ENCODE data around the gene TNFRSF21. TPM values are rescaled to one million over a fixed set of nuclear protein-coding genes. Genes with fewer than 3 reads are reported as not detected.
A peak's percentile ranks its signal among the peaks of the same experiment; 100 is the strongest.

Gene TNFRSF21
- total and polyA plus RNA-seq, 2 of the 8 experiments (the other 6 are each of a cell fraction or from before 2014, with no cell fraction given) = 16.4 to 52.7 TPM

- Histone ChIP-seq H2BK5ac (ENCODE audit: low read depth, low read length) (no peak overlapping the region), H2AK5ac (ENCODE audit: low read depth, low read length) (no peak overlapping the region), H4K8ac (ENCODE audit: extremely low read depth, insufficient read depth, low read length) (no peak overlapping the region), H2BK15ac (ENCODE audit: low read length) (0 out of 2 replicates have a peak overlapping the region, but pooled peaks have one; percentile 8), H2BK120ac (replicated peaks; ENCODE audit: low read depth, low read length) (no peak overlapping the region), H3K27ac (ENCODE audit: low read depth, low read length) (no peak overlapping the region), H3K56ac (replicated peaks; ENCODE audit: insufficient read length, low read depth, low read length) (no peak overlapping the region), H2AFZ (ENCODE audit: low read length) (no peak overlapping the region), H3K36me3 (ENCODE audit: control insufficient read depth in 2 of 4, insufficient read depth in 4 of 4, low read length in 3 of 4) (no peaks in the 10 kb centered on the region), H3K18ac (ENCODE audit: extremely low read depth, low read length) (no peak overlapping the region), H4K91ac (replicated peaks; ENCODE audit: insufficient read length, low read length) (no peak overlapping the region), H3K23ac (ENCODE audit: insufficient read length) (no peak overlapping the region), H3K9me3 (ENCODE audit: insufficient read depth in 2 of 2, low read depth in 1 of 2, low read length in 1 of 2) (no peaks in the 10 kb centered on the region), H3K9ac (replicated peaks in 1 of 4; ENCODE audit: extremely low read depth in 1 of 4, low read depth in 3 of 4, low read length in 3 of 4) (no peak overlapping the region), H3K79me2 (ENCODE audit: control insufficient read depth in 1 of 2, insufficient read depth in 2 of 2, low read length in 2 of 2) (no peaks in the 10 kb centered on the region), H2BK12ac (ENCODE audit: low read depth, low read length) (no peak overlapping the region), H2BK20ac (ENCODE audit: low read length) (no peak overlapping the region), H4K20me1 (replicated peaks in 1 of 2; ENCODE audit: control insufficient read depth in 1 of 2, insufficient read depth in 2 of 2, low read length in 2 of 2) (no peaks in the 10 kb centered on the region), H3K14ac (ENCODE audit: insufficient read length) (no peak overlapping the region), H3K23me2 (ENCODE audit: low read depth, low read length) (no peaks in the 10 kb centered on the region), H3K79me1 (ENCODE audit: low read depth, low read length) (no peaks in the 10 kb centered on the region), H3K4me2 (ENCODE audit: insufficient read depth in 1 of 2, low read depth in 2 of 2, low read length in 2 of 2) (no peak overlapping the region), H3K4me1 (replicated peaks in 1 of 4; ENCODE audit: control insufficient read depth in 3 of 4, insufficient read depth in 4 of 4, low read length in 3 of 4) (no peaks in the 10 kb centered on the region), H3K4ac (replicated peaks; ENCODE audit: insufficient read length, low read depth, low read length) (no peak overlapping the region), H4K5ac (ENCODE audit: insufficient read length, low read depth, low read length) (no peak overlapping the region), H3K4me3 (ENCODE audit: extremely low read depth in 1 of 4, insufficient read depth in 2 of 4, low read depth in 3 of 4, low read length in 4 of 4) (no peak overlapping the region), H3K27me3 (replicated peaks in 1 of 4; ENCODE audit: control insufficient read depth in 3 of 4, extremely low read depth in 1 of 4, insufficient read depth in 3 of 4, low read length in 3 of 4) (no peaks in the 10 kb centered on the region)
- no peak for TF ChIP-seq RBBP5 (IDR thresholded peaks at IDR 0.05; ENCODE audit: borderline replicate concordance, low read depth, low read length)
- TF ChIP-seq NANOG (IDR thresholded peaks at IDR 0.05; ENCODE audit: insufficient read depth, low read depth, low read length, poor library complexity, severe bottlenecking) = no peak
- no peak for TF ChIP-seq RXRA (IDR thresholded peaks at IDR 0.05; ENCODE audit: insufficient read depth, low read depth, low read length)
- TF ChIP-seq TAF1 (IDR thresholded peaks at IDR 0.05; ENCODE audit: low read depth, low read length) = no peak
- TF ChIP-seq ASH2L (IDR thresholded peaks at IDR 0.05; ENCODE audit: low read length) = no peak
- TF ChIP-seq RFX5 (IDR thresholded peaks at IDR 0.05; ENCODE audit: borderline replicate concordance, low read depth, low read length) = no peak
- no peak for TF ChIP-seq RAD21 (IDR thresholded peaks at IDR 0.05 in 1 of 2, conservative IDR thresholded peaks at IDR 0.05 in 1 of 2; ENCODE audit: low read depth in 2 of 2, low read length in 2 of 2)
- 52% methylated on average over 2 of the region's 2 CpGs; no CpG with 5 or more reads in 1 of the 2 experiments for WGBS, 2 experiments (ENCODE audit: extremely low coverage in 1 of 2, insufficient coverage in 1 of 2, insufficient read length in 1 of 2, insufficient replicate concordance in 2 of 2, low coverage in 1 of 2, low lambda C conversion rate in 2 of 2, missing lambda C conversion rate in 1 of 2)
- DNase-seq (ENCODE audit: low read depth in 1 of 2, low spot score in 2 of 2) (no peak), FAIRE-seq (no peak)
- ChIA-PET CTCF (ENCODE audit: partially characterized antibody) (interaction anchor here (1.1 to 1.2 kb wide), 2 partner anchors 106 to 194 kb away, joined by 3 to 4 read pairs; no protein-coding TSS in a partner anchor), POLR2A (ENCODE audit: partially characterized antibody) (no interaction called here)
Measured at GRCh38 chr6:47203938-47204611, 105.6 kb downstream of the TNFRSF21 start.
